Measurements from ENCODE around the gene LGALSL.

DNA sequence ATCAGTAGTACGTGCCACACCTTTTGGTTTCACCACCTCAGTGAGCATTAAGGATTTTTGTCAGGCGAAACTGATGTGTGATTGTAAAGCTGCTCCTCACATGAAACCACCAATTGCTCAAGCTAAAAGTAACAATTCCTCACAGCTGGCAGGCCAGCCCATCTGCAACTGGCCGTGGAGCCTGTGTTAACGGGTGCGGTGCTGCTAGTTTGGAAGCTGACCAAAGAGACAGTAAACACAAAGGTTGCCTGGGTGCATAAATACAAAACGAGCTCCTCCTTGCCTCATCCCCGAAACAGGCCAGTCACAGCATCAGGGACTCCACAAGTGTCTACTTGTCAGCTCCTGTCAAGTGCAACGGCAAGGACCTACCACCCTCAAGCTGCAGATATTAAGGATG lies 32.0 kb downstream of the LGALSL start:
- TF ChIP-seq CTCF (conservative IDR thresholded peaks at IDR 0.05; ENCODE audit: low read length) (no peak), EZH2phosphoT487 (IDR thresholded peaks at IDR 0.05; ENCODE audit: borderline replicate concordance) (no peak)

Measured in Loucy (cell line).